Mucosa of rectum (tissue), 2 donors: Measurements from ENCODE around the gene AFG1L.

ENCODE experiments used
- H3K27ac ChIP-seq, 2 donors: one replicate each; pipeline ENCODE4 v1.7.0; 2013; ENCODE audit warnings: inconsistent platforms in 2 of 2, low read depth in 2 of 2, low read length in 2 of 2
- H3K27me3 ChIP-seq, 2 donors: one replicate each; pipeline ENCODE4 v1.7.0; 2013; ENCODE audit warnings: low read length in 2 of 2; ENCODE audit not compliant: control insufficient read depth in 2 of 2, insufficient read depth in 2 of 2
- H3K36me3 ChIP-seq, 2 donors: one replicate each; pipeline ENCODE4 v1.7.0; 2013; ENCODE audit warnings: low read length in 2 of 2; ENCODE audit not compliant: control insufficient read depth in 2 of 2, insufficient read depth in 2 of 2
- H3K4me1 ChIP-seq, 2 donors: one replicate each; pipeline ENCODE4 v1.7.0; 2013; ENCODE audit warnings: low read length in 2 of 2, mild to moderate bottlenecking in 1 of 2; ENCODE audit not compliant: control insufficient read depth in 2 of 2, insufficient read depth in 2 of 2
- H3K4me3 ChIP-seq, 2 donors: one replicate each; pipeline ENCODE4 v1.7.0; 2013; ENCODE audit warnings: low read length in 2 of 2
- H3K9ac ChIP-seq, 2 donors: one replicate each; pipeline ENCODE4 v1.7.0; 2013; ENCODE audit warnings: low read length in 2 of 2, low read depth in 1 of 2, mild to moderate bottlenecking in 1 of 2
- H3K9me3 ChIP-seq, 2 donors: one replicate each; pipeline ENCODE4 v1.7.0; 2013; ENCODE audit warnings: low read length in 2 of 2; ENCODE audit not compliant: control insufficient read depth in 2 of 2
- donor health status: healthy.
- donor health status: Normal muscosa, but diverticular disease.

The AFG1L gene

DNA sequence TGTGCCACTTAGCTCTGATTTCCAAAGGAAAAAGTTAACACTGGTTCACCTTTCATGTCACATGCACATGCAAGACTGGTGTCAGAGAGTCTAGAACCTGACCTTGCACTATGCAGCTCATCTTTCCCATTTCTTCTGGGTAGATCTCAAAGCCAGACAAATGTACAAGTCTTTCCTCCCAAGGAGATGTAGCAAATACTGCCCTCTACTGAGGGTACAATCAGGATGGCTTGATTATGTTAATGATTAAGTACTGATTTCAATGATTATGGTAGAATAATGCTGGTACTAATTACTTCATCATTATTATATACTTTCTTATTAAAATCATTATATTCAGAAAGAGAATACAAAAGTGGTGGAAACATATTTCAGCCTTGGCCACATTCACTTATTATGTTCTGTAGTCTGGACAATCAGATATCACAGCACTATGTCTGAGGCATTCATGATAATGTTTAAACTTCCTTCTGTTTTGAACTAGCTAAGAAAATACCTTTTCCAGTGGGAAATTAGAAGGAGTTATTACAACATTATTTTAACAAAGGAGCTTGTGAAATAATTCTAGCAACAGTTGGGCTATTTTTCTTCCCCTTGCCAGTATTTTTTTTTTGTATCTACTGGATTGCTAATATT is 197.4 kb downstream of the AFG1L start:
- no peak overlapping the region for H3K4me3 ChIP-seq
- H3K36me3 ChIP-seq: no peaks in the 10 kb centered on the region
- H3K27ac ChIP-seq: no peak overlapping the region
- no peaks in the 10 kb centered on the region for H3K27me3 ChIP-seq
- H3K9ac ChIP-seq: no peak overlapping the region
- H3K9me3 ChIP-seq: no peaks in the 10 kb centered on the region
- H3K4me1 ChIP-seq: no peaks in the 10 kb centered on the region

DNA sequence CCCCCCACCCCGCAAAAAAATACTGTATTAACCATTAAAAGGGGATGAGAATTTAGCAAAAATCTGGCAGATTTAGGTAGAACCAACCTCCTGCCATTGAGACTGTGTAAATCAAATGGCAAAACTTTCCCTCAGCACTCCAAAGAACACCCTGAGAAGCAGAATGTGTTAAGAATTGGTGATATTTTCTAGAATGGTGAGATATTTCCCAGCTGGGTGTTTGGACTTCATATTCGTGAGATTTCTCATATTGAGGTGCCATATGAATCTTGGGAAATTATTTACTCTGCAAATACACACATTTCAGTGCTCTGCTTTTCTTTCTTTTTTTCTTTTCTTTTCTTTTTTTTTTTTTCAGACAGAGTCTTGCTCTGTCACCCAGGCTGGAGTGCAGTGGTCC is 199.6 kb downstream of the AFG1L start:
- Histone ChIP-seq H3K27me3 (no peaks in the 10 kb centered on the region), H3K9ac (no peak overlapping the region), H3K27ac (no peak overlapping the region), H3K4me1 (no peaks in the 10 kb centered on the region), H3K9me3 (no peaks in the 10 kb centered on the region), H3K4me3 (no peak overlapping the region), H3K36me3 (no peaks in the 10 kb centered on the region)

DNA sequence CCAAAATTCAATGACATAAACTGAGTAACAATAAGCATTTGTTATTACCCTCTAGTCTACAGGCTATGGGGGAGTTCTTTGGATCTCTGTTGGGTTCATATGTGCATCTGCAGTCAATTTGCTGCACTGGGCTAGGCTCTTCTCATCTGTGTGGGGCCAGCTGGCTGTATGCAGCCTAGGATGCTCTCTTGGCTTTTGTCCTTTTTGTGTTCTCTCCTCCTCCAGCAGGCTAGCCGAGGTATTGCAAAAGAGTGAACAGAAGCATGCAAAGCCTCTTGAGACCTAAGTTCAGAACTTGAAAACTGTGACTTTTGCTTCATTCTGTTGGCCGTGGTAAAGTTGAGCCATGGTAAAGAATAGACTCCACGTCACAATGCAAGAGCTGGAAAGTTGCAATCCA is 203.0 kb downstream of the AFG1L start:
- no peaks in the 10 kb centered on the region for H3K27me3 ChIP-seq
- H3K4me1 ChIP-seq: no peaks in the 10 kb centered on the region
- H3K27ac ChIP-seq: no peak overlapping the region
- no peaks in the 10 kb centered on the region for H3K36me3 ChIP-seq
- H3K9ac ChIP-seq: no peak overlapping the region
- H3K9me3 ChIP-seq: no peaks in the 10 kb centered on the region
- no peak overlapping the region for H3K4me3 ChIP-seq

DNA sequence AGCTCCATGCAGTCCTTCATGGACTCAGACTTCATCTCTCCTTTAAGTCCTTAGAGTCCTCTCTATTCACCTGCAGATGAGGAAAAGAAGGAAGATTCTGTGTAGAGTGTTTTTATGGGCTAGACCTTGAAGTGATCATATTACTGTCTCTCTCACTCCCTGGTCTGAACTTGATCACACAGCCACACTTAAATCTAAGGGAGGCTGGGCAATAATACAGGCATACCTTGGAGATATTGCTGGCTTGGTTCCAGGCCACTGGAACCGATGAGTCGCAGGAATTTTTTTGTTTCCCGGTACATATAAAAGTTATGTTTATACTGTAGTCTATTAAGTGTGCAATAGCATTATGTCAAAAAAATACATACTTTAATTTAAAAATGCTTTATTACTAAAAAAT is 206.7 kb downstream of the AFG1L start:
- Histone ChIP-seq H3K27me3 (no peaks in the 10 kb centered on the region), H3K4me3 (no peak overlapping the region), H3K9ac (no peak overlapping the region), H3K4me1 (no peaks in the 10 kb centered on the region), H3K36me3 (no peaks in the 10 kb centered on the region), H3K9me3 (no peaks in the 10 kb centered on the region), H3K27ac (no peak overlapping the region)

GRCh38 chr6:108502832-108503231 is 208.0 kb downstream of the AFG1L start:
- no peaks in the 10 kb centered on the region for H3K27me3 ChIP-seq
- no peak overlapping the region for H3K4me3 ChIP-seq
- H3K9me3 ChIP-seq: no peaks in the 10 kb centered on the region
- no peaks in the 10 kb centered on the region for H3K4me1 ChIP-seq
- no peaks in the 10 kb centered on the region for H3K36me3 ChIP-seq
- no peak overlapping the region for H3K27ac ChIP-seq
- H3K9ac ChIP-seq: no peak overlapping the region

- Histone ChIP-seq H3K27ac (no peak overlapping the region), H3K27me3 (no peaks in the 10 kb centered on the region), H3K4me1 (no peaks in the 10 kb centered on the region), H3K36me3 (no peaks in the 10 kb centered on the region), H3K9me3 (no peaks in the 10 kb centered on the region), H3K4me3 (no peak overlapping the region), H3K9ac (no peak overlapping the region)
Measured at GRCh38 chr6:108507316-108507715, 212.5 kb downstream of the AFG1L start.

DNA sequence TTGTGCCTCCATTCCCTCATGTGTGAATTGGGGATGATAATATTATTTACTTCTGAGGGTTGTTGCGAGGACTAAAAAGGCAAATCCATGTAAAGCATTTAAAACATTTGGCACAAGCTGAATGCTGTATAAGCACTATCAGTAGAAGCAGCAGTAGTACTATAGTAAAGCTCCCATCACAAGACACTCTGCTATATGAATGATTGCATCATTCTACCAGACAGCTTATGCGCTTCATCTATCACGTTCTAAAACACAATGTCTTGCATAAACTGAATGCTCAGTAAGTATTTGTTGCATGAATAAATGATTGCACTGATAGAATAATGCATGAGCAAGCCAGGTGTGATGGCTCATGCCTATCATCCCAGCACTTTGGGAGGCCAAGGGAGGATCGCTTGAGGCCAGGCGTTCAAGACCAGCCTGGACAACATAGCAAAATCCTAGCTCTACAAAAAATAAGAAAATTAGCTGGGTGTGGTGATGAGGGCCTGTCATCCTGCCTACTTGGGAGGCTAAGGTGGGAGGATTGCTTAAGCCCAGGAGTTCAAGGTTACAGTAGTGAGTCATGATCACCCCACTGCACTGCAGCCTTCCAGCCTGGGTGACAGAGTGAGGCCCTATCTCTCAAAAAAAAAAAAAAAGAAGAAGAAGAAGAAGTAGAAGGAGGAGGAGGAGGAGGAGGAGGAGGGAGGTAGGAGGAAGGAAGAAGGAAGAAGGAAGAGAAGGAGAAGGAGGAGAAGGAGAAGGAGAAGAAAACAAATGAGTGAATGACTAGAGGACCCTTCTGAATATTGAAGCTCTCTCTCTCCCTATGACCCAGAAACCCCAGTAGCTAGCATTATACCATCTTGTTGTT is 215.8 kb downstream of the AFG1L start:
- no peaks in the 10 kb centered on the region for H3K9me3 ChIP-seq

DNA sequence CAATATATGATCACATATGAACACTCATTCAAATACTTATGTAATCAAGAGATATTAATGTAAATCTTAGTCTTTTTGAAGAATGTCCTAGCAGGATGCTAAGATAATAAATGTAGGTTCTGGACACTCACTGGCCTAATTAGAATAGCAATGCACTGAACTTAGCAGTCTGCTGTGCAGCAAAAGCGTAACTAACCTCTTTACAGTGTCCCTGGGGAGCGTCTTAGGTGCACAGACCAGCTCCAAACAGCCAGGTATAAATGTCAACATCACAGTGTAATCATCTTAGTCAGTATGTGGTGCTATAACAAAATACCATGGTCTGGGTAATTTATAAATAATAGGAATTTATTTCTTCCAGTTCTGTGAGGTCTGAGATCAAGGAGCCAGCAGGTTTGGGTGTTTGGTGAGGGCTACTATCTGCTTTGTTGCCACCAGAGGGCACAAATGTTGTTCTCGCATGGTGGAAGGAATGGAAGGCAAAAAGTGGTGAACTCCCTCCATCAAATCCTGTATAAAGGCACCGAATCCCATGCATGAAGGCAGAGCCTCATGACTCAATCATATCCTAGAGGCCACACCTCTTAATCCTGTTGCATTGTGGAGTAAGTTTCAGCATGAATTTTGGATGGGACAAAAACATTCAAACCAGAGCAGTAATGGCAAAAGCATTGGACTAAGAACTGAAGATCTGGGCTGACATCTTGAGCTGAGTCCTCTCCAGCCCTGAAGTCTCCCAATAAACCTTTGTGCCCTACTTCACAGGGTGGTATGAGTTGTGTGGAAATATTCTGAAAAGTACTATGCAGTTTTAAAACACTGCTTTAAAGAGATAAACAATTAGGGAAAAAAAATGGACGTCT is 224.1 kb downstream of the AFG1L start:
- Histone ChIP-seq H3K27me3 (no peaks in the 10 kb centered on the region), H3K36me3 (no peaks in the 10 kb centered on the region), H3K9me3 (no peaks in the 10 kb centered on the region), H3K4me1 (no peaks in the 10 kb centered on the region), H3K27ac (no peak overlapping the region), H3K9ac (no peak overlapping the region), H3K4me3 (no peak overlapping the region)

More for the DNA sequence above, 215.8 kb downstream of the AFG1L start:
- no peak overlapping the region for H3K9ac ChIP-seq
- no peak overlapping the region for H3K4me3 ChIP-seq
- no peaks in the 10 kb centered on the region for H3K27me3 ChIP-seq
- no peaks in the 10 kb centered on the region for H3K4me1 ChIP-seq
- H3K27ac ChIP-seq: no peak overlapping the region
- no peaks in the 10 kb centered on the region for H3K36me3 ChIP-seq

DNA sequence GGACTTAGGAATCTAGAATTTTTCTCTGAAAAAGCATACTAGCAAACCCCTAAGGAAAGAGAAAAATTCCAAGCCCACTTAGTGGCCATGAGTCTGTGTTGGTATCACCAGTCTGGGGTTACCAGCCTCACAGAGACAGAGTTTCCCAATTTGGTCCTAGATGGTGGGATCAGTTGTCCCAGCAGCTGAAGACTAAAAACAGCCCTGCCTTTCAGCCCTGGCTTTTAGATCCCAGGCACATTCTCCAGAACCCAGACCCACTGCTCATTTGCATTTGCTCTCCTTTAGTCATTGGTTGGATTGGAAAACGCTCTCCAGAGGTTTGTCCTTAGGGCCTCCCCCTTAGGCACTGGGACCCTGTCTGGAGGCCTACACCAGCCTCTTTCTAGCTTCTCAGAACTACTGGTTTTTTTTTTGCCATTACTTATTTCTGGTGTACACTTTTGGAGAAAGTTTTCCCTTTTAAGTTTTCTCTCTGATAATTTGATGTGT is 226.8 kb downstream of the AFG1L start:
- H3K4me1 ChIP-seq: no peaks in the 10 kb centered on the region
- no peak overlapping the region for H3K9ac ChIP-seq
- no peaks in the 10 kb centered on the region for H3K36me3 ChIP-seq
- no peaks in the 10 kb centered on the region for H3K9me3 ChIP-seq
- H3K4me3 ChIP-seq: no peak overlapping the region
- H3K27me3 ChIP-seq: no peaks in the 10 kb centered on the region
- no peak overlapping the region for H3K27ac ChIP-seq

- Histone ChIP-seq H3K9ac (no peak overlapping the region), H3K36me3 (no peaks in the 10 kb centered on the region), H3K4me1 (no peaks in the 10 kb centered on the region), H3K4me3 (no peak overlapping the region), H3K27ac (no peak overlapping the region), H3K9me3 (no peaks in the 10 kb centered on the region), H3K27me3 (no peaks in the 10 kb centered on the region)
Measured at GRCh38 chr6:108523697-108524096, 228.8 kb downstream of the AFG1L start.
